Prostate gland (tissue), 2 donors: ENCODE results near the gene BLM.

Experiments
- POLR2AphosphoS5 ChIP-seq: sonication (generic); formaldehyde crosslinking; IDR thresholded peaks from one replicate; pipeline ENCODE4 v1.6.1; 2017; ENCODE audit warnings: antibody characterized with exemption
- TF ChIP-seq, protein P1 (sequence below), 4 experiments: fragments of 200-600 bp in 2 of 4; fragments of 450-650 bp in 2 of 4; sonication (generic) in 2 of 4; IDR thresholded peaks; 1 replicate in 3 of 4; 2 replicates in 1 of 4; pipeline ENCODE4 v1.5.1; 2016 to 2019; ENCODE audit warnings: antibody characterized with exemption in 4 of 4, mild to moderate bottlenecking in 2 of 4, moderate library complexity in 2 of 4

DNA sequence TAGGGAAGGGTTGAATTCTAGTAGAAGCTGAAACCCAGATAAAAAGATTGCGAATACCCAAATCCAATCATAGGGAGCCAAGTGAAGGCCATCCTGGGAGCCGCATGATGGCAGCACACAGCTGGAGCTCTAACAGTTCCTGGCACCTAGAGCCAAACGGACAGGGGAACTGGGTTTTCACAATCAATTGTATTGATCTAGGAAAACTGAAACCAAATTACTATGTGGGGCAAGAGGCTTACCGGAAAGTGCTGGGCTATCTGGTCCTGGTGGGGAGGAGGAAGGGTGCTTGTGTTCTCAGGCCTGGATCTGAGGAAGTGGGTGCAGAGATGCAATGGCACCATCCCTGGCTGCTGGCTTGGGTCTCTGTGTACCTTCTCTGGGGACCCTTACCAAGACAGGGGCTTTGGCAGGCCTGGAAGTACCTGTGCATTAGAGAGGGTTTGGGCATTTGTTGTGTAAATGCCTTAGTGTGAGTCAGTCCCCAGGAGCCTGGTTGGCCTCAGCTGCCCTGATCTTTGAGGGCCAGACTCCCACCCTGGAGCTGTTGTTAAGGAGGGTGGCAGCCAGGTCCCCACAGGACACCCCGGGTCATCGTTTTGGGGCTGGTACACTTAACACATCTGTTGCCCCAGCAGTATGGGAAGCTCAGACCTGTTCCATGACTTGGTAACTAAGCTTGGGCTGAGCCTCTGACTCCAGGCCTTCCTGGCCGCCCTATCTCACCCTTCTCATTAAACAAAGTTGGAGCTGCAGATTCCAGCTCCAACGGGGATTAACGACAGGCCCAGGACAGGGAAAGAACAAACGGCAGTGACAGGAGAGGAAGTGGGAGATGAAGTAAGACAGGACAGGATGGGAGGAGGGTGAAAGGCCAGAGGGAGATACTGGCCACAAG lies 142.3 kb downstream of the BLM start:
- TF ChIP-seq, protein P1, sequence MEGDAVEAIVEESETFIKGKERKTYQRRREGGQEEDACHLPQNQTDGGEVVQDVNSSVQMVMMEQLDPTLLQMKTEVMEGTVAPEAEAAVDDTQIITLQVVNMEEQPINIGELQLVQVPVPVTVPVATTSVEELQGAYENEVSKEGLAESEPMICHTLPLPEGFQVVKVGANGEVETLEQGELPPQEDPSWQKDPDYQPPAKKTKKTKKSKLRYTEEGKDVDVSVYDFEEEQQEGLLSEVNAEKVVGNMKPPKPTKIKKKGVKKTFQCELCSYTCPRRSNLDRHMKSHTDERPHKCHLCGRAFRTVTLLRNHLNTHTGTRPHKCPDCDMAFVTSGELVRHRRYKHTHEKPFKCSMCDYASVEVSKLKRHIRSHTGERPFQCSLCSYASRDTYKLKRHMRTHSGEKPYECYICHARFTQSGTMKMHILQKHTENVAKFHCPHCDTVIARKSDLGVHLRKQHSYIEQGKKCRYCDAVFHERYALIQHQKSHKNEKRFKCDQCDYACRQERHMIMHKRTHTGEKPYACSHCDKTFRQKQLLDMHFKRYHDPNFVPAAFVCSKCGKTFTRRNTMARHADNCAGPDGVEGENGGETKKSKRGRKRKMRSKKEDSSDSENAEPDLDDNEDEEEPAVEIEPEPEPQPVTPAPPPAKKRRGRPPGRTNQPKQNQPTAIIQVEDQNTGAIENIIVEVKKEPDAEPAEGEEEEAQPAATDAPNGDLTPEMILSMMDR (IDR thresholded peaks at IDR 0.05) = no peak
- TF ChIP-seq POLR2AphosphoS5 = no peak
